ENCODE results near the gene RNASE9.

DNA sequence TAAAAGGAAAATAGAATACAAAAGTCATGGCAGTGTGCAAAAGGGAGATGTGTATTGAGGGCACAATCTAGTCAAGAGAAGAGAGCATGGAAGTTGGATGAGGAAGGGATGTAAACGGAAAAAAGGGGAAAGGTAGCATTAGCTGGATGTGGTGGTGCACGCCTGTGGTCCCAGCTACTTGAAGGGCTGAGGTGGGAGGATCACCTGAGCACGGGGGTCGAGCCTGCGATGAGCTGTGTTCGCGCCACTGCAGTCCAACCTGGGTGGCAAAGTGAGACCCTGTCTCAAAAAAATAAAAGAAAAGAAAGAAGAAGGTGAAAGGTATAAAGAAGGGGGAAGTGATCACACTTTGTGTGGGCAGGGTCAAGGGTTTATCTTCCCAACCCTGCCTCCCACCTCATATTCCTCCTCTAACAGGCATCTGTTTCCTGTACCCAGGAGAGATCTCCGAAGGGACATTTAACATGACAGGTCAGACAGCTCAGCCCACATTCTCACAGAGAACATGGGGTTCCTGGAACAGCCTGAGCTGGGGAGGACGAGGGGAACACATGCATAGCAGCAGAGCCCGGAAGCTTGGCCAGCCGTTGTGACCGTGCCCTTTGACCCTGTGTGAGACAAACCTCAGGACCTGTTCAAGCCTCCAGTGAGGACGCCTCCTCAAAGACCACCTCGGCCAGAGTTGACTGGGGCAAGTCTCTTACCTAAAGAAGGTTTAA lies 18.1 kb upstream of the RNASE9 start:
- TF ChIP-seq, protein P1, sequence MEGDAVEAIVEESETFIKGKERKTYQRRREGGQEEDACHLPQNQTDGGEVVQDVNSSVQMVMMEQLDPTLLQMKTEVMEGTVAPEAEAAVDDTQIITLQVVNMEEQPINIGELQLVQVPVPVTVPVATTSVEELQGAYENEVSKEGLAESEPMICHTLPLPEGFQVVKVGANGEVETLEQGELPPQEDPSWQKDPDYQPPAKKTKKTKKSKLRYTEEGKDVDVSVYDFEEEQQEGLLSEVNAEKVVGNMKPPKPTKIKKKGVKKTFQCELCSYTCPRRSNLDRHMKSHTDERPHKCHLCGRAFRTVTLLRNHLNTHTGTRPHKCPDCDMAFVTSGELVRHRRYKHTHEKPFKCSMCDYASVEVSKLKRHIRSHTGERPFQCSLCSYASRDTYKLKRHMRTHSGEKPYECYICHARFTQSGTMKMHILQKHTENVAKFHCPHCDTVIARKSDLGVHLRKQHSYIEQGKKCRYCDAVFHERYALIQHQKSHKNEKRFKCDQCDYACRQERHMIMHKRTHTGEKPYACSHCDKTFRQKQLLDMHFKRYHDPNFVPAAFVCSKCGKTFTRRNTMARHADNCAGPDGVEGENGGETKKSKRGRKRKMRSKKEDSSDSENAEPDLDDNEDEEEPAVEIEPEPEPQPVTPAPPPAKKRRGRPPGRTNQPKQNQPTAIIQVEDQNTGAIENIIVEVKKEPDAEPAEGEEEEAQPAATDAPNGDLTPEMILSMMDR (conservative IDR thresholded peaks at IDR 0.05; ENCODE audit: low read depth in 2 of 2): no peak
- TF ChIP-seq POLR2AphosphoS5 (IDR thresholded peaks at IDR 0.05; ENCODE audit: low read depth) (no peak), EZH2 (IDR thresholded peaks at IDR 0.05; ENCODE audit: low read depth, unreplicated experiment) (no peak), ZNF114 (CRISPR knock-in tag; IDR thresholded peaks at IDR 0.05) (no peak), JUNB (IDR thresholded peaks at IDR 0.05; ENCODE audit: unreplicated experiment) (no peak), STAT1 (IDR thresholded peaks at IDR 0.05; ENCODE audit: unreplicated experiment) (no peak), CREB1 (CRISPR knock-in tag; IDR thresholded peaks at IDR 0.05; ENCODE audit: low read depth) (no peak)
- TF ChIP-seq, protein P2, sequence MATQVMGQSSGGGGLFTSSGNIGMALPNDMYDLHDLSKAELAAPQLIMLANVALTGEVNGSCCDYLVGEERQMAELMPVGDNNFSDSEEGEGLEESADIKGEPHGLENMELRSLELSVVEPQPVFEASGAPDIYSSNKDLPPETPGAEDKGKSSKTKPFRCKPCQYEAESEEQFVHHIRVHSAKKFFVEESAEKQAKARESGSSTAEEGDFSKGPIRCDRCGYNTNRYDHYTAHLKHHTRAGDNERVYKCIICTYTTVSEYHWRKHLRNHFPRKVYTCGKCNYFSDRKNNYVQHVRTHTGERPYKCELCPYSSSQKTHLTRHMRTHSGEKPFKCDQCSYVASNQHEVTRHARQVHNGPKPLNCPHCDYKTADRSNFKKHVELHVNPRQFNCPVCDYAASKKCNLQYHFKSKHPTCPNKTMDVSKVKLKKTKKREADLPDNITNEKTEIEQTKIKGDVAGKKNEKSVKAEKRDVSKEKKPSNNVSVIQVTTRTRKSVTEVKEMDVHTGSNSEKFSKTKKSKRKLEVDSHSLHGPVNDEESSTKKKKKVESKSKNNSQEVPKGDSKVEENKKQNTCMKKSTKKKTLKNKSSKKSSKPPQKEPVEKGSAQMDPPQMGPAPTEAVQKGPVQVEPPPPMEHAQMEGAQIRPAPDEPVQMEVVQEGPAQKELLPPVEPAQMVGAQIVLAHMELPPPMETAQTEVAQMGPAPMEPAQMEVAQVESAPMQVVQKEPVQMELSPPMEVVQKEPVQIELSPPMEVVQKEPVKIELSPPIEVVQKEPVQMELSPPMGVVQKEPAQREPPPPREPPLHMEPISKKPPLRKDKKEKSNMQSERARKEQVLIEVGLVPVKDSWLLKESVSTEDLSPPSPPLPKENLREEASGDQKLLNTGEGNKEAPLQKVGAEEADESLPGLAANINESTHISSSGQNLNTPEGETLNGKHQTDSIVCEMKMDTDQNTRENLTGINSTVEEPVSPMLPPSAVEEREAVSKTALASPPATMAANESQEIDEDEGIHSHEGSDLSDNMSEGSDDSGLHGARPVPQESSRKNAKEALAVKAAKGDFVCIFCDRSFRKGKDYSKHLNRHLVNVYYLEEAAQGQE (IDR thresholded peaks at IDR 0.05; ENCODE audit: unreplicated experiment): no peak
- TF ChIP-seq, protein P3, sequence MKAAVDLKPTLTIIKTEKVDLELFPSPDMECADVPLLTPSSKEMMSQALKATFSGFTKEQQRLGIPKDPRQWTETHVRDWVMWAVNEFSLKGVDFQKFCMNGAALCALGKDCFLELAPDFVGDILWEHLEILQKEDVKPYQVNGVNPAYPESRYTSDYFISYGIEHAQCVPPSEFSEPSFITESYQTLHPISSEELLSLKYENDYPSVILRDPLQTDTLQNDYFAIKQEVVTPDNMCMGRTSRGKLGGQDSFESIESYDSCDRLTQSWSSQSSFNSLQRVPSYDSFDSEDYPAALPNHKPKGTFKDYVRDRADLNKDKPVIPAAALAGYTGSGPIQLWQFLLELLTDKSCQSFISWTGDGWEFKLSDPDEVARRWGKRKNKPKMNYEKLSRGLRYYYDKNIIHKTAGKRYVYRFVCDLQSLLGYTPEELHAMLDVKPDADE (IDR thresholded peaks at IDR 0.05): no peak

All from GM23338 (cell line).